ACC112 (cell line): Measurements from ENCODE around the gene FH.

Source experiments
- H2AFZ ChIP-seq: fragments of 200-600 bp; sonication (generic); one replicate; pipeline ENCODE4 v1.6.0; 2017; ENCODE audit warnings: antibody characterized with exemption, low read length; ENCODE audit not compliant: unreplicated experiment
- H3K27ac ChIP-seq: fragments of 200-600 bp; sonication (generic); 2 replicates; pipeline ENCODE4 v1.5.1; 2014; ENCODE audit warnings: low read depth, mild to moderate bottlenecking, antibody characterized with exemption, low read length, moderate library complexity
- H3K27me3 ChIP-seq: fragments of 200-600 bp; sonication (generic); 2 replicates; pipeline ENCODE4 v1.6.1; 2014; ENCODE audit warnings: mild to moderate bottlenecking, antibody characterized with exemption, low read length, moderate library complexity, mixed read lengths; ENCODE audit not compliant: insufficient read depth
- H3K36me3 ChIP-seq: fragments of 200-600 bp; sonication (generic); 2 replicates; pipeline ENCODE4 v1.6.1; 2016; ENCODE audit warnings: mild to moderate bottlenecking, antibody characterized with exemption, low read length, moderate library complexity, mixed read lengths; ENCODE audit not compliant: insufficient read depth
- H3K4me1 ChIP-seq: fragments of 200-600 bp; sonication (generic); one replicate; pipeline ENCODE4 v1.6.1; 2016; ENCODE audit warnings: low read length, mixed read lengths; ENCODE audit not compliant: insufficient read depth, unreplicated experiment, control insufficient read depth
- H3K4me3 ChIP-seq: fragments of 200-600 bp; sonication (generic); 2 replicates; pipeline ENCODE4 v1.5.1; 2014; ENCODE audit warnings: mild to moderate bottlenecking, low read depth, low read length
- H3K79me2 ChIP-seq: fragments of 200-600 bp; sonication (generic); one replicate; pipeline ENCODE4 v1.6.0; 2016; ENCODE audit warnings: low read length; ENCODE audit not compliant: control insufficient read depth, unreplicated experiment, insufficient read depth

Gene FH

DNA sequence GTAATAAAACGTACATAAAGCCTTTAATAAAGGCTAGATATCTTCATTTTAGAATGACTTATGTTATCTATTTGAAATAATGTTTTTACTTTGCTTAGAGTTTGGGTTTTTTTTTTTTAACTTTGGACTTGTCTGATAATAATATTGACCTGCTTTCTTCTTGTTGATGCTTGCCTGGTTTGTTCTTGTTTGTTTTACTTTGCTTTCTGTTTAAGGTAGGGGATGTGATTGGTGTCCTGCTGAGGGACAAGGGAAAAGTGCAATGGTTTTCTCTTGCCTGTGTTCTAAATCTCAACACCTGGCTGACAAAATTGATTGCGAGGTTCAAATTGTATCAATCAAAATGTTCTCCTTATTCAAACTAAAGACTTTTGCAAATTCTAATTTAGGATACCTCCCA is 2.2 kb upstream of the FH start:
- H3K27me3 ChIP-seq, result 0 out of 2 replicates have a peak, but pooled peaks cover 5% of the 10 kb centered on the region
- H3K4me1 ChIP-seq, result peaks cover 10% of the 10 kb centered on the region
- H3K36me3 ChIP-seq, result no peaks in the 10 kb centered on the region

DNA sequence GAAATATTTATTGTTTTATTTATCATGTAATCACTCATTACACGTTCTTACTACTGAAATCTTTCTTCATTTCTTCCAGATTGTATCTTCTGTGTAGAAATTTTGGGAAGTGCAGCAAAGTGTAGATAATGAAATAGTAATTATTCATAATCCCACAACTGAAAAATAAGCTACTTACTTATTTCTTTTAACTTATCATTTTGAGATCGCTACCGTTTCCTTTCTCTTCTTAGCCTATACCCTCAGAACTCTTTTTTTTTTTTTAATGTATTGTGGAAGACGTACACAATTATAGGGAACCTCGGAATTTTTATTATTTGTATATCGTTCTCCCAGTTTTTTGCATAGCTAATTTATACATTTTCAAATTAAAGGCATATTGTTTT is 518 bp upstream of the FH start:
- H3K27ac ChIP-seq, result peak overlapping the region; percentile 29
- 0 out of 2 replicates have a peak, but pooled peaks cover 5% of the 10 kb centered on the region for H3K27me3 ChIP-seq
- H3K36me3 ChIP-seq, result peaks cover 5% of the 10 kb centered on the region

More for the DNA sequence above, 2.2 kb upstream of the FH start:
- no peak overlapping the region for H3K27ac ChIP-seq
- no peak overlapping the region for H2AFZ ChIP-seq
- H3K4me3 ChIP-seq, result no peak overlapping the region
- H3K79me2 ChIP-seq, result peaks cover 25% of the 10 kb centered on the region

GRCh38 chr1:241518476-241519307 is 863 bp downstream of the FH start:
- Histone ChIP-seq H3K4me3 (peak overlapping the region; percentile 97), H3K4me1 (peaks cover 10% of the 10 kb centered on the region), H3K79me2 (peaks cover 48% of the 10 kb centered on the region), H3K36me3 (peaks cover 5% of the 10 kb centered on the region), H2AFZ (peak overlapping the region; percentile 81), H3K27me3 (0 out of 2 replicates have a peak, but pooled peaks cover 5% of the 10 kb centered on the region), H3K27ac (peak overlapping the region; percentile 57)

More for the DNA sequence above, 518 bp upstream of the FH start:
- Histone ChIP-seq H3K79me2 (peaks cover 37% of the 10 kb centered on the region), H3K4me3 (peak overlapping the region; percentile 97), H3K4me1 (peaks cover 10% of the 10 kb centered on the region), H2AFZ (peak overlapping the region; percentile 96)

GRCh38 chr1:241513378-241513777 is 6.2 kb downstream of the FH start:
- Histone ChIP-seq H3K4me1 (peaks cover 12% of the 10 kb centered on the region), H3K27me3 (no peaks in the 10 kb centered on the region), H3K79me2 (peaks cover 53% of the 10 kb centered on the region), H3K27ac (no peak overlapping the region), H2AFZ (no peak overlapping the region), H3K4me3 (no peak overlapping the region), H3K36me3 (peaks cover 37% of the 10 kb centered on the region)

- Histone ChIP-seq H2AFZ (no peak overlapping the region), H3K4me3 (no peak overlapping the region; the same call in 1 of the 2 replicates), H3K79me2 (peaks cover 10% of the 10 kb centered on the region), H3K36me3 (peaks cover 48% of the 10 kb centered on the region), H3K27me3 (no peaks in the 10 kb centered on the region), H3K4me1 (peaks cover 26% of the 10 kb centered on the region), H3K27ac (peak overlapping the region; percentile 31)
Observed at GRCh38 chr1:241507189-241507863, 12.2 kb downstream of the FH start.

DNA sequence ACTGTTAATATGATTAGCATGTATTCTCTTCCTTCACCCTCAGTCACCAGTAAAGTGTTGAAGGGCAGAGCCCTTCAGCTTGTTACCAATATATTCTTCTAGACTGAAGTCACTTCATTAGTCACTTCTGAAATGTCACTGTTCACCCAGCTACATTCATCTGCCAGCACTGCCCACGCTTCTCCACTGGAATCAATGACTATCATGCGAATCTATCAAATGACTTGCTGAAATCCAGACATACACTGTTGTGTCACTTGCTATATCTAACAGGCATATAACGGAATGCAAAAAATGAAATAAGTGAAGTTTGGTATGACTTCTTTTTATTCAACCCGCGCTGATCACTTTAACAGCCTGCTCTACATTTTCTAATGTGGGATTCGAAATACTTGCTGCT is 16.1 kb downstream of the FH start:
- Histone ChIP-seq H3K79me2 (no peaks in the 10 kb centered on the region), H3K27ac (no peak overlapping the region), H3K36me3 (peaks cover 39% of the 10 kb centered on the region), H3K4me1 (peaks cover 30% of the 10 kb centered on the region), H2AFZ (no peak overlapping the region), H3K4me3 (no peak overlapping the region), H3K27me3 (no peaks in the 10 kb centered on the region)

DNA sequence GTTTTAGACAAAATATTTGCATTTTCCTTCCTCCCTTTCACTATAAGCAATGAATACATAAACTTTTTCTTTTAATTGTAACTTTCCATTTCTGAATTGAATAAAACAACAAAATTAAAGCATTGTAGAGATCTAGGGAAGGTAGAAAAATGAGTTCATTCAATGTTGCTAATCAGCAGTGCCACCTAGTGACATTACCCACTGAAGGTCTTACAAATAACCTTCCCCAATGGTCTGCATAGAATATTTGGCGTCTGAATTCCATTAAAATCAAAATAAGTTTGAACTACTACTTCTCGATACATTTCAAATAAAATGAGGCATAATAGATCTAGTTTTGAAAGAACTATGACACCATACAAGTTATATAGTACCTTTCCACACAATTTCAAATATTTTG is 19.6 kb downstream of the FH start:
- Histone ChIP-seq H3K4me1 (peaks cover 6% of the 10 kb centered on the region), H3K79me2 (no peaks in the 10 kb centered on the region), H3K4me3 (no peak overlapping the region), H2AFZ (no peak overlapping the region), H3K36me3 (peaks cover 32% of the 10 kb centered on the region), H3K27ac (no peak overlapping the region), H3K27me3 (no peaks in the 10 kb centered on the region)

DNA sequence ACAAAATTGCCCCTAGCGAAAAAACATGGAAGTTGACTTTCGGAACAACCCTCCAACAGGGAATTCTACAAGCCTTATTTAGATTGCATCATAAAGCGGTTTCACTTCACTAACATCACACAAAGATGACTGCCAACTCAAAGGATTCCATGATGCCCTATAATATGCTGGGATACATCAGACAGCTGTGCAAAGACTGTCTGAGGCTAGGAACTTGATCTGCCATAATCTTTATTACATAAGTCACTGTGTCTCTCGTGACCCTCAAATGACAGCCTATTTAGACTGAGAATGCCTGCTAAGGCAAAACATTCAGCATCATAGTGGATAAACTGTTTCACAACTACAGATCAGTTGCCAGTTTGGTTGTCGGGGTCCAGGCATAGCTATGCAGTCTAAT is 23.8 kb downstream of the FH start:
- H3K27me3 ChIP-seq, result no peaks in the 10 kb centered on the region
- peaks cover 6% of the 10 kb centered on the region for H3K4me1 ChIP-seq
- no peak overlapping the region for H3K4me3 ChIP-seq
- H3K27ac ChIP-seq, result no peak overlapping the region
- H3K79me2 ChIP-seq, result no peaks in the 10 kb centered on the region
- H2AFZ ChIP-seq, result no peak overlapping the region
- H3K36me3 ChIP-seq, result peaks cover 15% of the 10 kb centered on the region

DNA sequence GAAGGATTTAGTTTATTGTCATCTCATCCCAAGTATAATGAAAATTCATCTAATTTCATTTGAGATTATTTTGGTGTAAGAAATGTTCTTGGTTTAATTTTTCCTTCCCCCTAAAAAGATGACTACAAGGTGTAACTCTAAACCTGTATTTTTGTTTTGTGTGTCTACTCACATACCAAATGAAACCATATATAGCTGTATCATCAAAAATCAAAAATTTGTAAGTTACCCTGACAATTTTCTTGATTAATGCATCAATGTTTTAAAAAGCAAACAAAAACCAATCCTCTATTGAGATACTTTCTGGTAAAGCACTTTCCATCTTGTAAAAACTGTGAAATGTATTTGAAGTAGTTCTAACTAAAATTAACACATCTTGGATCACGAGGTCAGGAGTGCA is 30.8 kb downstream of the FH start:
- no peaks in the 10 kb centered on the region for H3K27me3 ChIP-seq
- H2AFZ ChIP-seq, result no peak overlapping the region
- H3K4me1 ChIP-seq, result peaks cover 24% of the 10 kb centered on the region
- no peak overlapping the region for H3K27ac ChIP-seq
- H3K79me2 ChIP-seq, result no peaks in the 10 kb centered on the region
- H3K36me3 ChIP-seq, result no peaks in the 10 kb centered on the region
- no peak overlapping the region for H3K4me3 ChIP-seq

DNA sequence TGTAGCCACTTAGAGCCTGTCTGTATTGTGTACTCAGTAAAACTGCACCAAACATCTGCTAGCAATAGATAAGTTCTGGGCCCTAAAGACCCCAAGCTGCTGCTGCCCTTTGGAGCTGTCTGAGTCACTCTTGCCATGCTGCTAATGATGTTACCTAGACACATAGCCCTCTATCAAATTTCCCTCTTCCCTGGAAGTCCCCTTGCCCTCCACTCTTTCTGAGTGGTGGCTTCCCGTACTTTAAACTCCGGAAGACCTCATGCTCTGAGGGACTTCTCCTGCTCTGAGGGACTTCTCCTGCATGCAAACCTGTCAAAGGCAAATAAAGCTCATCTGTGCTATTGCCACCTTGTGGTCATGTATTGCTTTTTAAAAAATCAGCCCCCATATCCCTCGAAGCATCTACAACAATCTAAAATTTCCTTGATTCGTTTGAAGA is 34.0 kb downstream of the FH start:
- Histone ChIP-seq H3K27ac (no peak overlapping the region), H3K4me3 (no peak overlapping the region), H3K79me2 (no peaks in the 10 kb centered on the region), H2AFZ (no peak overlapping the region), H3K4me1 (peaks cover 46% of the 10 kb centered on the region), H3K27me3 (no peaks in the 10 kb centered on the region), H3K36me3 (no peaks in the 10 kb centered on the region)
